ENCODE data around the gene ROBO1. TPM values are rescaled to one million over a fixed set of nuclear protein-coding genes. Genes with fewer than 3 reads are reported as not detected.

Gene ROBO1
- total and polyA plus RNA-seq, 2 donors (not counting 3 experiments of a cell fraction or from before 2014, with no cell fraction given) = 5.9 to 14.2 TPM

DNA sequence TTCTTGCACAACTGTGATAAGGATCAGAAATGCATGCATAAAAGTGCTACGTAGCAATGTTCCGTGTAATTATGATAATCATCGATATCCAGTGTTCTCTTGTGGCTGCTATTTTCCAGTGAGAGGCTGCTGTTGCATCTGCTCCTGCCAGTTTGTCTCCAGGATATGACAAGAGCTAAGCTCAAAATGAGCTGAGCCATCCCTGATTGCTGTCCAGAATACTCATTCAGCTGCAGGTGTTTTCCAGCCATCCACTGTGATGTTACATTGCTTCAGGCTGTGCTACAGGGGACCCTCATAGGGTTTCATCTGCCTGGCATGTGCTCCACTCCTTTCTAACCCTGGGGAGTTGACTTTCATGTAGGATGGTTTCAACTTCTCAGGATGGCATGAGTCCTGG, 976.0 kb downstream of the ROBO1 start:
- FAIRE-seq = no peak
- ChIA-PET CTCF (no interaction called here), POLR2A (no interaction called here)
- no peaks in the 10 kb centered on the region for H3K9me1 ChIP-seq (replicated peaks; ENCODE audit: control insufficient read depth, extremely low read depth, insufficient read depth, low read length)
- H3K27me3 ChIP-seq (ENCODE audit: control insufficient read depth in 2 of 2, insufficient read depth in 2 of 2, low read length in 2 of 2) = no peaks in the 10 kb centered on the region
- no peak overlapping the region for H3K4me2 ChIP-seq (ENCODE audit: insufficient read depth, low read length)
- H3K4me1 ChIP-seq (ENCODE audit: control insufficient read depth, extremely low read depth, insufficient read depth, low read length) = no peaks in the 10 kb centered on the region
- H3K79me2 ChIP-seq (ENCODE audit: control insufficient read depth, insufficient read depth, low read length) = no peaks in the 10 kb centered on the region
- no peaks in the 10 kb centered on the region for H3K9me3 ChIP-seq (replicated peaks; ENCODE audit: control insufficient read depth, insufficient read depth, low read length)
- DNase-seq (ENCODE audit: low read depth, low spot score) = no peak
- H3K4me3 ChIP-seq (replicated peaks in 1 of 3; ENCODE audit: insufficient read depth in 1 of 3, low read depth in 1 of 3, low read length in 3 of 3) = no peak overlapping the region
- intact Hi-C loops (cut with micrococcal nuclease) = no loop called here
- TF ChIP-seq JUN (IDR thresholded peaks at IDR 0.05; ENCODE audit: borderline replicate concordance, insufficient read depth, insufficient read length, low read depth) = no peak
- TF ChIP-seq, protein P1, sequence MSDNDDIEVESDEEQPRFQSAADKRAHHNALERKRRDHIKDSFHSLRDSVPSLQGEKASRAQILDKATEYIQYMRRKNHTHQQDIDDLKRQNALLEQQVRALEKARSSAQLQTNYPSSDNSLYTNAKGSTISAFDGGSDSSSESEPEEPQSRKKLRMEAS (IDR thresholded peaks at IDR 0.05; ENCODE audit: insufficient read depth, insufficient read length) = no peak
- TF ChIP-seq GATA2 (IDR thresholded peaks at IDR 0.05; ENCODE audit: insufficient read depth, insufficient read length, low read depth, low read length) = no peak
- TF ChIP-seq, protein P2, sequence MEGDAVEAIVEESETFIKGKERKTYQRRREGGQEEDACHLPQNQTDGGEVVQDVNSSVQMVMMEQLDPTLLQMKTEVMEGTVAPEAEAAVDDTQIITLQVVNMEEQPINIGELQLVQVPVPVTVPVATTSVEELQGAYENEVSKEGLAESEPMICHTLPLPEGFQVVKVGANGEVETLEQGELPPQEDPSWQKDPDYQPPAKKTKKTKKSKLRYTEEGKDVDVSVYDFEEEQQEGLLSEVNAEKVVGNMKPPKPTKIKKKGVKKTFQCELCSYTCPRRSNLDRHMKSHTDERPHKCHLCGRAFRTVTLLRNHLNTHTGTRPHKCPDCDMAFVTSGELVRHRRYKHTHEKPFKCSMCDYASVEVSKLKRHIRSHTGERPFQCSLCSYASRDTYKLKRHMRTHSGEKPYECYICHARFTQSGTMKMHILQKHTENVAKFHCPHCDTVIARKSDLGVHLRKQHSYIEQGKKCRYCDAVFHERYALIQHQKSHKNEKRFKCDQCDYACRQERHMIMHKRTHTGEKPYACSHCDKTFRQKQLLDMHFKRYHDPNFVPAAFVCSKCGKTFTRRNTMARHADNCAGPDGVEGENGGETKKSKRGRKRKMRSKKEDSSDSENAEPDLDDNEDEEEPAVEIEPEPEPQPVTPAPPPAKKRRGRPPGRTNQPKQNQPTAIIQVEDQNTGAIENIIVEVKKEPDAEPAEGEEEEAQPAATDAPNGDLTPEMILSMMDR (IDR thresholded peaks at IDR 0.05; ENCODE audit: extremely low read depth in 1 of 2, insufficient read depth in 1 of 2, low read depth in 1 of 2, low read length in 2 of 2) = no peak
- TF ChIP-seq POLR2A (IDR thresholded peaks at IDR 0.05; ENCODE audit: low read depth, low read length) = no peak
- TF ChIP-seq POLR2AphosphoS5 (IDR thresholded peaks at IDR 0.05; ENCODE audit: insufficient read depth, low read depth, low read length) = no peak
- no peaks in the 10 kb centered on the region for H4K20me1 ChIP-seq (replicated peaks; ENCODE audit: control insufficient read depth, extremely low read depth, insufficient read depth, low read length)
- no peak overlapping the region for H3K27ac ChIP-seq (ENCODE audit: insufficient read depth, low read depth, low read length)
- H2AFZ ChIP-seq (ENCODE audit: low read depth, low read length) = no peak overlapping the region
- H3K9ac ChIP-seq (replicated peaks; ENCODE audit: extremely low read depth, insufficient read depth, low read length) = no peak overlapping the region
- no peaks in the 10 kb centered on the region for H3K36me3 ChIP-seq (ENCODE audit: control insufficient read depth in 2 of 2, extremely low read depth in 1 of 2, insufficient read depth in 2 of 2, low read length in 2 of 2)
- BruUV-seq (replicated peaks) = no TSS peak
- dilution Hi-C loops (cut with MboI; ENCODE audit: extremely low pct_ligation_motif_present, low sequenced_read_pairs) = no loop called here

DNA sequence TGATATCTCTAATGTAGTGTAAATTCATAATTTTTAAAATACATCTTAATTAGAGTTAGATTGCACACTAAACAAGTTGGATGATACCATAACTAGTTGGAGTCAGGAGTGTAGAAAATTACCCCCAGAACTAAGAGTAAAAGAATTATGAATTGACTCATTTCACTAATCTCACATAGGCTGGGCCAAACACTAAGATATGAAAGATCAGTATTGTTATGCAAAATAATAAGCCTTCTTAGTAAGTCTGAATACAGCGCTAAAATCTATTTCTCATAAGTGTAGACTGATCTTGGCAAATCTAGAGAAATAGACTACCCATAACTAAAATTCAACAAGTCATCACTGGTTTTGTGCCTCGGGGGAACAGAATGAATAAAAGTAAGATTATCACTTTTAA, 979.0 kb downstream of the ROBO1 start:
- Histone ChIP-seq H2AFZ (ENCODE audit: low read depth, low read length) (no peak overlapping the region), H3K27me3 (ENCODE audit: control insufficient read depth in 2 of 2, insufficient read depth in 2 of 2, low read length in 2 of 2) (no peaks in the 10 kb centered on the region), H3K27ac (ENCODE audit: insufficient read depth, low read depth, low read length) (no peak overlapping the region), H3K9me1 (replicated peaks; ENCODE audit: control insufficient read depth, extremely low read depth, insufficient read depth, low read length) (no peaks in the 10 kb centered on the region), H4K20me1 (replicated peaks; ENCODE audit: control insufficient read depth, extremely low read depth, insufficient read depth, low read length) (no peaks in the 10 kb centered on the region), H3K4me1 (ENCODE audit: control insufficient read depth, extremely low read depth, insufficient read depth, low read length) (no peaks in the 10 kb centered on the region), H3K9me3 (replicated peaks; ENCODE audit: control insufficient read depth, insufficient read depth, low read length) (no peaks in the 10 kb centered on the region), H3K4me3 (replicated peaks in 1 of 3; ENCODE audit: insufficient read depth in 1 of 3, low read depth in 1 of 3, low read length in 3 of 3) (no peak overlapping the region), H3K4me2 (ENCODE audit: insufficient read depth, low read length) (no peak overlapping the region), H3K9ac (replicated peaks; ENCODE audit: extremely low read depth, insufficient read depth, low read length) (no peak overlapping the region), H3K36me3 (ENCODE audit: control insufficient read depth in 2 of 2, extremely low read depth in 1 of 2, insufficient read depth in 2 of 2, low read length in 2 of 2) (no peaks in the 10 kb centered on the region), H3K79me2 (ENCODE audit: control insufficient read depth, insufficient read depth, low read length) (no peaks in the 10 kb centered on the region)
- intact Hi-C loops (cut with micrococcal nuclease) = no loop called here
- DNase-seq (ENCODE audit: low read depth, low spot score) (no peak), FAIRE-seq (no peak)
- TF ChIP-seq EZH2 (IDR thresholded peaks at IDR 0.05; ENCODE audit: borderline replicate concordance, low read depth, low read length, severe bottlenecking) = no peak
- TF ChIP-seq, protein P1 (IDR thresholded peaks at IDR 0.05; ENCODE audit: insufficient read depth, insufficient read length) = no peak
- TF ChIP-seq, protein P2 (IDR thresholded peaks at IDR 0.05; ENCODE audit: extremely low read depth in 1 of 2, insufficient read depth in 1 of 2, low read depth in 1 of 2, low read length in 2 of 2) = no peak
- no peak for TF ChIP-seq GATA2 (IDR thresholded peaks at IDR 0.05; ENCODE audit: insufficient read depth, insufficient read length, low read depth, low read length)
- no peak for TF ChIP-seq FOS (IDR thresholded peaks at IDR 0.05; ENCODE audit: borderline replicate concordance, insufficient read depth, low read length)
- TF ChIP-seq MYC (IDR thresholded peaks at IDR 0.05; ENCODE audit: low read depth, low read length) = no peak
- no peak for TF ChIP-seq POLR2A (IDR thresholded peaks at IDR 0.05; ENCODE audit: low read depth, low read length)
- no peak for TF ChIP-seq JUN (IDR thresholded peaks at IDR 0.05; ENCODE audit: borderline replicate concordance, insufficient read depth, insufficient read length, low read depth)
- TF ChIP-seq POLR2AphosphoS5 (IDR thresholded peaks at IDR 0.05; ENCODE audit: insufficient read depth, low read depth, low read length) = no peak
- ChIA-PET CTCF (no interaction called here), POLR2A (no interaction called here)
- BruUV-seq (replicated peaks) = no TSS peak
- dilution Hi-C loops (cut with MboI; ENCODE audit: extremely low pct_ligation_motif_present, low sequenced_read_pairs) = no loop called here

Data from endothelial cell of umbilical vein (primary cell).